PC-9 (cell line): ENCODE measurements around the gene SMIM5.
"Not testable (repeated sequence)": the region's sequence is repeated elsewhere in the genome, so short reads cannot be mapped to it uniquely, and the experiment has no call there.

ENCODE experiments used
- CTCF ChIP-seq: fragments of 200-600 bp; sonication (generic); conservative IDR thresholded peaks from 2 replicates; pipeline ENCODE4 v1.6.1; 2017; ENCODE audit warnings: mixed run types, antibody characterized with exemption, mild to moderate bottlenecking, moderate library complexity
- EZH2 ChIP-seq: fragments of 200-600 bp; sonication (generic); IDR thresholded peaks from 2 replicates; pipeline ENCODE4 v1.8.0; 2017; ENCODE audit warnings: antibody characterized with exemption, low read depth

GRCh38 chr17:75593430-75593829, 39.8 kb upstream of the SMIM5 start:
- TF ChIP-seq EZH2, CTCF: not testable (repeated sequence)
